Measurements from ENCODE around the gene DNAJC5G. TPM values are rescaled to one million over a fixed set of nuclear protein-coding genes. Genes with fewer than 3 reads are reported as not detected.
"Not testable (repeated sequence)": the region's sequence is repeated elsewhere in the genome, so short reads cannot be mapped to it uniquely, and the experiment has no call there.

Gene DNAJC5G
- polyA plus RNA-seq, 1 donor: 2.0 TPM

- DNase-seq: no peak
Measured at GRCh38 chr2:27251766-27252165, 23.5 kb upstream of the DNAJC5G start.

- DNase-seq: no peak
Measured at GRCh38 chr2:27255187-27255586, 20.0 kb upstream of the DNAJC5G start.

DNA sequence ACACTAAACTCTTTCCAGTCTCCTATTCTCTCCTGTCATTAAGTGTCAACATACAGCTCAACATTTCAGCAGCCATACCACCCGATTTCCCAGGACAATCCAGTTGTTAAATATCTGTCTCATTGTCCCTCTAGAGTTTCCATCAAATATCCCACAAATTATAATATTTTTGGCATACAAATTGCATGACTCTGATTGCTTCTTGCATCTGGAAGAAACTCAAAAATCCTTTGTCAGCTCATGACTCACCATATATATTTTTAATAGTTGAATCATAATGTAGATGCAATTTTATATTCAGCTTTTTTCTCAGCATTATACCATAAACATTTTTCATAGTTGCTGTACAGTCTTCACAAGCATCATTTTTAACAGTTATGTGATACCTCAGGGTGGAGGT, 19.6 kb upstream of the DNAJC5G start:
- no peak for DNase-seq

GRCh38 chr2:27256855-27257454, 18.3 kb upstream of the DNAJC5G start:
- DNase-seq: no peak

- no peak for DNase-seq
Measured at GRCh38 chr2:27258051-27258450, 17.2 kb upstream of the DNAJC5G start.

- DNase-seq: no peak
Measured at GRCh38 chr2:27261241-27261925, 13.8 kb upstream of the DNAJC5G start.

GRCh38 chr2:27261926-27262298, 13.3 kb upstream of the DNAJC5G start:
- DNase-seq: no peak

DNA sequence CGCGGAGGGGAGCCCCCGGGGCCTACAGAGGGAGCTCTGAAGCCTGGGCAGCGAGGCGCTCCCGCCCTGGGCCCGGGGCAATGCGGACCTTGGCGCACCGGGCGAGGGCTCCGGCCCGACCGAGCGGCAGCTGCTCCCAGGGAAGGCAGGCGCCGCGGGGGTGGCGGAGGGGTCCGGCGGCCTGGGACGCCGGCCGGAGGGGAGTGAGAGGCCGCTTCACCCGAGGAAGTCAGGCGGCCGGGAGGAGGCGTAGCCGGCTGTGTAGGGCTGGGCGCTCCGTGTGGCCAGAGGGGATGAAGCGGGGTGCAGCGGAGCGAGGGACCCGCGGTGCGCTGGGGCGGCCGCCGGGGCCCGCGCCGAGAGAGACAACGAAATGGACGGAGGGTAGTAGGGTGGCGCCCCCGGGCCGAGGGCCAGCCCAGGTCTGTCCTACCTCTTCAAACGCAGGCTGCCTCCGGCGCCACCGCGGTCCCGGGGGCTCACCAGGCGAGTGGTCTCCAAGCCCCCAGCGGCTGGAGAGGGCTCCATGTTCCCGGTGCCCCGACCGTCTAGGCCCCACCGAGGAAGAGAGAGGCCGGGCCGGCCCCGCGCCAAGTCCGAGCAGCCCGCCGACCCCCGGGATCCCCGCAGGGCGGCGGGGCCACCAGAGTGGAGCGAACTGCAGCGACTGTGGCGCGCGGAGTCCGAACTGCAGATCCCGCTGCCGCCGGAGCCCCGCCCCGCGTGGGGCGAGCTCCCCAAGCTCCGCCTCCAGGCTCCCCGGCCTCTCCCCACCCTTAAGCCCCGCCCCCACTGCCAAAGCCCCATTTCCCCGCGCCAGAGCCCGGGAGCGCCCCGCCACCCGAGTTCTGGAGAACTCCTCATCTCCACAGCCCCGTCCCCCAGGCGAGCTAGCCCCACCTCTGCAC, 12.6 kb upstream of the DNAJC5G start, which contains the start of gene SLC30A3:
Gene SLC30A3 (minus strand): TSS at position 669 of the 908 bp plus-strand sequence. CDS start 141 bp downstream, at position 528.
- DNase-seq: no peak

- no peak for DNase-seq
Measured at GRCh38 chr2:27263287-27264252, 11.7 kb upstream of the DNAJC5G start.

DNA sequence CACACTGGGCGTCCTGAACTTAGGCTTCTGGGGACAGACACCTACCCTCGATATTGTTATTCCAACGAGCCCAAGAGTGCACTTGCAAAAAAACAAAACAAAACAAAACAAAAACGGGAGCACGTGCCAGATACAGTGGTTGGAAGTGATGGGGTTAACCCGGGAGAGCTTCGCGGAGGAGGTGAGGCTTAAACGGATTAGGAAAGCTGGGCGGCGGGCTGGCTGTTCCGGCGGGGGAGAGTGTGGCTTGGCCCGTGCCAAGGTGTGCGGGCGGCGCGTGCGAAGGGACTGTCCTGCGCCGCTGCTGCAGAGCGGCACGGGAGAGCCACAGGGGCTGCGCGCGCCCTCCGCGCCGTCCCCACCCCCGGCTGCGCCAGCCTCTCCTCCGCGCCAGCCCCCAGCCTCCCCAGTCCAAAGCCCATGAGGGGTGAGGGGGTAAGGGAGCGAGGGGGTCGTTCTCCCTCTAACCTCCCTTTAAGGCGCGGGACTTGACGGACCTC, 10.9 kb upstream of the DNAJC5G start:
- no peak for DNase-seq

- DNase-seq: peak; percentile 73
Measured at GRCh38 chr2:27264753-27265535, 10.3 kb upstream of the DNAJC5G start.

DNA sequence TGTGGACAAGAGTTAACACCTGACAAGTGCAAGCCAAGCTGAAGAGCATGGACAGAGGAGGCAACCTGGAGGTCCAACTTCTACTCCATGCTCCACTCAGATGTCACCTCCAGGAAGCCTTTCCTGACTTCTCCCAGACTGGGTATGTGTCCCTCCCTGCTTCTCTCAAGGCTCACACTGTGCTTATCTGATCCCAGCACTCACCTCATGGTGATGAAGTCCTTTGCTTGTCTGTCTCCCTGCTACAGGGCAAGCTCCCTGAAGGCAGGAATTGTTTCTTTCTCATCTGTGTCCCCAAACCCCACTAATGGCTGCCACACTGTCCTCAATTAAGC, 9.7 kb upstream of the DNAJC5G start:
- no peak for DNase-seq

DNA sequence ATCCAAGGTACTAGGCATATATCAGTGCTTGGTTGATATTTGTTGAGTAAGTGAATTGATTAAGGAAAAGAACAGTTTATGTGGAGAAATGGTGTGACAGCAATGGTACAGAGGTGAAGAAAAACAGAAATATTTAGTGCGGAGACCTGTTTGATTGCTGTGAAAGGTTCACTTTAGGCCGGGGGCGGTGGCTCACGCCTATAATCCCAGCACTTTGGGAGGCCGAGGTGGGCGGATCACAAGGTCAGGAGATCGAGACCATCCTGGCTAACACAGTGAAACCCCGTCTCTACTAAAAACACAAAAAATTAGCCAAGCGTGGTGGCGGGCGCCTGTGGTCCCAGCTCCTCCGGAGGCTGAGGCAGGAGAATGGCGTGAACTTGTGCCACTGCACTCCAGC, 6.9 kb upstream of the DNAJC5G start:
- DNase-seq: not testable (repeated sequence)

GRCh38 chr2:27270131-27270530, 5.1 kb upstream of the DNAJC5G start:
- DNase-seq: no peak

- DNase-seq: no peak
Measured at GRCh38 chr2:27270670-27271069, 4.6 kb upstream of the DNAJC5G start.

GRCh38 chr2:27271631-27272340, 3.4 kb upstream of the DNAJC5G start:
- DNase-seq: no peak

DNA sequence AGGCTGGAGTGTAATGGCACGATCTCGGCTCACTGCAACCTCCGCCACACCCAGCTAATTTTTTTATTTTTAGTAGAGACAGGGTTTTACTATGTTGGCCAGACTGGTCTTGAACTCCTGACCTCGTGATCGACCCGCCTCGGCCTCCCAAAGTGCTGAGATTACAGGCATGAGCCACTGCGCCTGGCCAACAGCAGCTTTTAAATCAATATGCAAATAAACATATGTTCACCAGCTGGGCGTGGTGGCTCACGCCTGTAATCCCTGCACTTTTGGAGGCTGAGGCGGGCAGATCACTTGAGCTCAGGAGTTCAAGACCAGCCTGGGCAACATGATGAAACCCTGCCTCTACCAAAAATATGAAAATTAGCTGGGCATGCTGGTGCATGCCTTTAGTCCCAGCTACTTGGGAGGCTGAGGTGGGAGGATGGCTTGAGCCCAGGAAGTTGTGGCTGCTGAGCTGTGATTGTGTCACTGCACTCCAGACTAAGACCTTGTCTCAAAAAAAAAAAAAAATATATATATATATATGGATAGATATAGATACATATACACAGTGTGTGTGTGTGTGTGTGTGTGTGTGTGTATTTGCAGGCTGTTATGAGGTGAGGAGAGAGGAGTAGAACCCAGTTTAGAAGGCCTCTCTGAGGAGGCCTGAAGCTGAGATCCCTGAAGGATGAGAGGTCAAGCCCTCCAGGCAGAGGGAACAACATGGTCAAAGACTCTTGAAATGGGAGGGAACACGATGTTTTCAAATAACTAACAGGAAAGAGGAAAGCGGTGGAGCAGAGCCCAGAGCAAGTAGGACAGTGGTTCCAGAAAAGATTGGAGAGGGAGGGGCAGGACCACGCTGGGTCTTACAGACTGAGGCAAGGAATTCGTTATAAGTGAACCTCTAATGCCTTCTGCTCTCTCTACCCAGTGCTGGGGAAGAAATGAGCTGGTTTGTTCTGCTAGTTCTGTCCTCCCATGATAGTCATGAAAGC, 2.4 kb upstream of the DNAJC5G start:
- not testable (repeated sequence) for DNase-seq

DNA sequence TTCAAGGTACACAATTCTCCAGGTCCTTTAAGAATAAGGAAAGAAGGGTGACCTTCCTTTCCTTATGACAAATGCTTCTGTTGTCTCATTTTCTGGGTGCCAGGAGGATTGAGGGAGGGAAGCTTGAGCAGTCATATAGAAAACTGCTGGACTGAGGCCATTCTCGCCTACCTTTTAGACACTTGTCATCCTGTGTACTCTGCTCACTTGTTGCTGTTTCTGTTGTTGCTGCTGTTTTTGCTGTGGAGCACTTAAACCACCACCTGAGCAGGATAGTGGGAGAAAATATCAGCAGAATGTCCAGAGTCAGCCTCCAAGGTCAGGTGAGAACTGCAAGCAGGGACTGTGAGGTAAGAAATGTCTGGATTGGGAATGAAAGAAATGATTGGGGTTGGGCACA, 2.8 kb downstream of the DNAJC5G start:
- DNase-seq: no peak

DNA sequence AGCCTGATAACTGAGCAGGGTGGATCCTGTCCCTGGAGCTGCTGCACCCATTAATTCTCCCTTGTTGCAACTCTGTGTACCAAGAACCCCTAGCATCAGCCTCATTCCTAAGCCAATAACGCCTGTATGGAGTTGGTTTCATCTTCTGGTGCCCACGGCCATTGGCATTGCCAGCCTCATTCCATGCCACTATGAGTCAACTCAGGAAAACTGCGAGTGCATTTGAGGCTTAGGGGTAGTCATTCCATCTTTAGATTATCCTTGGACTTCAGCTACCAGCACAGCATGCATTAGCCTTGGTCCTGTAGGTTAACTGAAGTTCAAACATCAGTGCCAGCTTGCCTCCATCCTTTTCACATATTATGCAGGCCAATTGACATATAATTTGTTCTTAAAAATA, 5.6 kb downstream of the DNAJC5G start:
- DNase-seq: no peak
